Upper lobe of right lung (tissue), 1 donor: Measurements from ENCODE around the gene PXDN. TPM values are rescaled to one million over a fixed set of nuclear protein-coding genes. Genes with fewer than 3 reads are reported as not detected.

ENCODE experiments used
- ATAC-seq: fragments of 200-7000 bp; cut with Tn5 transposase; one replicate; pipeline ENCODE4 v1.9.1; 2020; ENCODE audit warnings: mild to moderate bottlenecking, moderate library complexity
- DNase-seq: peaks from one replicate; pipeline ENCODE4 v3.0.0-alpha.2; 2020
- H3K27ac ChIP-seq: fragments of 200-600 bp; one replicate; pipeline ENCODE4 v1.8.0; 2022
- H3K27me3 ChIP-seq: fragments of 200-600 bp; one replicate; pipeline ENCODE4 v1.8.0; 2022; ENCODE audit warnings: mild to moderate bottlenecking
- H3K36me3 ChIP-seq: fragments of 200-600 bp; one replicate; pipeline ENCODE4 v1.8.0; 2022
- H3K4me1 ChIP-seq: fragments of 200-600 bp; one replicate; pipeline ENCODE4 v1.8.0; 2022
- H3K4me3 ChIP-seq: fragments of 200-600 bp; one replicate; pipeline ENCODE4 v1.8.0; 2022; ENCODE audit warnings: mild to moderate bottlenecking
- H3K9me3 ChIP-seq: fragments of 200-600 bp; one replicate; pipeline ENCODE4 v1.8.0; 2022
- CTCF ChIP-seq: fragments of 200-600 bp; IDR thresholded peaks from one replicate; pipeline ENCODE4 v1.8.0; 2022; ENCODE audit warnings: antibody characterized with exemption
- intact Hi-C: fragments of 100-400 bp; cut with DNase I; formaldehyde crosslinking; loops from one replicate; pipeline ENCODE4 v1.11.0; 2022
- total RNA-seq: library from RNA; stranded (reverse); fragmentation: NEBNext Ultra II Directional; extraction: Animal tissue kit (Norgen Biotek cat#: 25700); gene quantifications from one replicate; pipeline ENCODE4 v1.2.1, GENCODE V29; 2021
- donor health status: DM: no; HTN: yes; CAD: no; lungs with severe emphysema.

Gene PXDN
- total RNA-seq, 1 donor from 2014 or later: 58.4 TPM

- H3K4me1 ChIP-seq: peaks cover 36% of the 10 kb centered on the region
- H3K4me3 ChIP-seq: no peak overlapping the region
- no peaks in the 10 kb centered on the region for H3K36me3 ChIP-seq
- H3K27ac ChIP-seq: peak overlapping the region; percentile 70
- ATAC-seq (no peak), DNase-seq (no peak)
- no peaks in the 10 kb centered on the region for H3K9me3 ChIP-seq
- H3K27me3 ChIP-seq: no peaks in the 10 kb centered on the region
- TF ChIP-seq CTCF: no peak
- intact Hi-C loops: no loop called here
Observed at GRCh38 chr2:1731963-1732768, 12.1 kb downstream of the PXDN start.

GRCh38 chr2:1731447-1731962, 12.8 kb downstream of the PXDN start:
- H3K4me1 ChIP-seq: peaks cover 36% of the 10 kb centered on the region
- no peak for TF ChIP-seq CTCF
- intact Hi-C loops: no loop called here
- no peaks in the 10 kb centered on the region for H3K27me3 ChIP-seq
- ATAC-seq (peak; percentile 6), DNase-seq (no peak)
- no peaks in the 10 kb centered on the region for H3K36me3 ChIP-seq
- peak overlapping the region; percentile 70 for H3K27ac ChIP-seq
- no peak overlapping the region for H3K4me3 ChIP-seq
- H3K9me3 ChIP-seq: no peaks in the 10 kb centered on the region

GRCh38 chr2:1730015-1730927, 14.0 kb downstream of the PXDN start:
- H3K27ac ChIP-seq: peak overlapping the region; percentile 70
- intact Hi-C loops: no loop called here
- no peaks in the 10 kb centered on the region for H3K9me3 ChIP-seq
- TF ChIP-seq CTCF: no peak
- DNase-seq (no peak), ATAC-seq (peak; percentile 54)
- H3K4me1 ChIP-seq: peaks cover 36% of the 10 kb centered on the region
- no peak overlapping the region for H3K4me3 ChIP-seq
- H3K36me3 ChIP-seq: no peaks in the 10 kb centered on the region
- H3K27me3 ChIP-seq: no peaks in the 10 kb centered on the region

- DNase-seq: no peak
- Histone ChIP-seq H3K9me3 (no peaks in the 10 kb centered on the region), H3K4me3 (no peak overlapping the region), H3K36me3 (no peaks in the 10 kb centered on the region), H3K27me3 (no peaks in the 10 kb centered on the region), H3K27ac (peak overlapping the region; percentile 66), H3K4me1 (peaks cover 36% of the 10 kb centered on the region)
- no peak for TF ChIP-seq CTCF
- intact Hi-C loops: no loop called here
- ATAC-seq: no peak
Observed at GRCh38 chr2:1729242-1729641, 15.1 kb downstream of the PXDN start.

GRCh38 chr2:1728821-1729220, 15.5 kb downstream of the PXDN start:
- DNase-seq: peak; percentile 78
- no peak for TF ChIP-seq CTCF
- peaks cover 36% of the 10 kb centered on the region for H3K4me1 ChIP-seq
- peak; percentile 85 for ATAC-seq
- no peaks in the 10 kb centered on the region for H3K27me3 ChIP-seq
- H3K27ac ChIP-seq: peak overlapping the region; percentile 66
- no peaks in the 10 kb centered on the region for H3K9me3 ChIP-seq
- intact Hi-C loops: no loop called here
- no peaks in the 10 kb centered on the region for H3K36me3 ChIP-seq
- H3K4me3 ChIP-seq: peak overlapping the region; percentile 8
